Measurements from ENCODE around the gene SLC2A4.

- TF ChIP-seq CTCF (IDR thresholded peaks at IDR 0.05; ENCODE audit: insufficient read depth, low read length) = no peak
- no peak for TF ChIP-seq POLR2AphosphoS5 (IDR thresholded peaks at IDR 0.05; ENCODE audit: low read depth)
Observed at GRCh38 chr17:7325031-7325528, 43.6 kb downstream of the SLC2A4 start.

Measured in HL-60 (cell line).